HepG2 (cell line): ENCODE measurements around the gene ZFP82. TPM values are rescaled to one million over a fixed set of nuclear protein-coding genes. Genes with fewer than 3 reads are reported as not detected.

Experiments
- CEBPB ChIP-seq: IDR thresholded peaks from 2 replicates; pipeline ENCODE4 v1.6.1; 2011; ENCODE audit warnings: low read depth, low read length, improper control_type of control experiment, borderline replicate concordance
- ETV5 ChIP-seq: IDR thresholded peaks from 2 replicates; pipeline ENCODE4 v1.6.1; 2018; ENCODE audit warnings: missing biosample characterization, missing genetic modification reagents, inconsistent platforms, borderline replicate concordance
- FOXP4 ChIP-seq: sonication (generic); formaldehyde crosslinking; IDR thresholded peaks from 2 replicates; pipeline ENCODE4 v1.4.0; 2020; ENCODE audit warnings: missing genetic modification reagents
- HBP1 ChIP-seq: IDR thresholded peaks from 2 replicates; pipeline ENCODE4 v1.6.1; 2016; ENCODE audit warnings: low read depth, control low read depth
- ISL2 ChIP-seq: sonication (generic); formaldehyde crosslinking; IDR thresholded peaks from 2 replicates; pipeline ENCODE4 v1.5.0; 2020; ENCODE audit warnings: missing genetic modification reagents
- MAZ ChIP-seq, 2 experiments: sonication (generic) in 1 of 2; formaldehyde crosslinking in 1 of 2; IDR thresholded peaks; 2 replicates each; pipeline versions ENCODE4 v1.5.0 to v1.6.1; 2012 to 2020; ENCODE audit warnings: low read depth in 2 of 2, mild to moderate bottlenecking in 2 of 2, borderline replicate concordance in 1 of 2, improper control_type of control experiment in 1 of 2, low read length in 1 of 2, missing genetic modification reagents in 1 of 2, moderate library complexity in 1 of 2
- NFYC ChIP-seq: IDR thresholded peaks from 2 replicates; pipeline ENCODE4 v1.6.1; 2016; ENCODE audit warnings: missing genetic modification reagents, missing compliant biosample characterization
- SRSF4 ChIP-seq: fragments of 200-400 bp; formaldehyde crosslinking; IDR thresholded peaks from one replicate; pipeline ENCODE4 v1.6.1; 2018; ENCODE audit warnings: mild to moderate bottlenecking, low read depth, low read length, moderate library complexity; ENCODE audit not compliant: poor library complexity, severe bottlenecking
- SSRP1 ChIP-seq: IDR thresholded peaks from 2 replicates; pipeline ENCODE4 v1.6.1; 2016; ENCODE audit warnings: control low read depth
- TP53 ChIP-seq: sonication (generic); formaldehyde crosslinking; conservative IDR thresholded peaks from 2 replicates; pipeline ENCODE4 v1.4.0; 2020; ENCODE audit warnings: missing genetic modification reagents
- ZNF350 ChIP-seq: sonication (generic); formaldehyde crosslinking; IDR thresholded peaks from 2 replicates; pipeline ENCODE4 v1.4.0; 2020; ENCODE audit warnings: mild to moderate bottlenecking, low read depth, missing genetic modification reagents, borderline replicate concordance
- ZNF503 ChIP-seq: sonication (generic); formaldehyde crosslinking; IDR thresholded peaks from 2 replicates; pipeline ENCODE4 v1.4.0; 2020; ENCODE audit warnings: missing genetic modification reagents
- polyA plus RNA-seq, 8 experiments: library from polyadenylated mRNA; depleted of rRNA in 3 of 8; stranded (reverse) in 7 of 8; unstranded in 1 of 8; fragments of >200 nt; fragmentation: Illumina TruSeq in 4 of 8; extraction: Trizol in 4 of 8; gene quantifications; 2 replicates each; pipeline versions ENCODE4 v1.2.1 to v1.2.3, GENCODE V29; 2011 to 2016; ENCODE audit warnings: low read depth in 4 of 8, missing spikeins in 1 of 8, mixed read lengths in 1 of 8; ENCODE audit not compliant: insufficient read depth in 1 of 8
- total RNA-seq, 5 experiments: library from RNA; depleted of rRNA; stranded (reverse); fragments of >200 nt; fragmentation: Illumina TruSeq; extraction: Trizol; gene quantifications; 2 replicates each; pipeline ENCODE4 v1.2.3, GENCODE V29; 2016; ENCODE audit warnings: low read depth in 1 of 5
- TF ChIP-seq, protein P1 (sequence below): sonication (generic); formaldehyde crosslinking; IDR thresholded peaks from 2 replicates; pipeline ENCODE4 v1.4.0; 2020; ENCODE audit warnings: mild to moderate bottlenecking, low read depth, missing genetic modification reagents
- TF ChIP-seq, protein P2 (sequence below): sonication (generic); formaldehyde crosslinking; conservative IDR thresholded peaks from 2 replicates; pipeline ENCODE4 v1.4.0; 2020; ENCODE audit warnings: missing genetic modification reagents
- TF ChIP-seq, protein P3 (sequence below): sonication (generic); formaldehyde crosslinking; IDR thresholded peaks from 2 replicates; pipeline ENCODE4 v1.5.0; 2020; ENCODE audit warnings: mild to moderate bottlenecking, missing genetic modification reagents
- TF ChIP-seq, protein P4 (sequence below): IDR thresholded peaks from 2 replicates; pipeline ENCODE4 v1.6.1; 2016; ENCODE audit warnings: low read depth, borderline replicate concordance

ZFP82 gene
- total and polyA plus RNA-seq, 2 of the 13 experiments (the other 11 are each of a cell fraction or from before 2014, with no cell fraction given): 1.7 to 4.3 TPM

DNA sequence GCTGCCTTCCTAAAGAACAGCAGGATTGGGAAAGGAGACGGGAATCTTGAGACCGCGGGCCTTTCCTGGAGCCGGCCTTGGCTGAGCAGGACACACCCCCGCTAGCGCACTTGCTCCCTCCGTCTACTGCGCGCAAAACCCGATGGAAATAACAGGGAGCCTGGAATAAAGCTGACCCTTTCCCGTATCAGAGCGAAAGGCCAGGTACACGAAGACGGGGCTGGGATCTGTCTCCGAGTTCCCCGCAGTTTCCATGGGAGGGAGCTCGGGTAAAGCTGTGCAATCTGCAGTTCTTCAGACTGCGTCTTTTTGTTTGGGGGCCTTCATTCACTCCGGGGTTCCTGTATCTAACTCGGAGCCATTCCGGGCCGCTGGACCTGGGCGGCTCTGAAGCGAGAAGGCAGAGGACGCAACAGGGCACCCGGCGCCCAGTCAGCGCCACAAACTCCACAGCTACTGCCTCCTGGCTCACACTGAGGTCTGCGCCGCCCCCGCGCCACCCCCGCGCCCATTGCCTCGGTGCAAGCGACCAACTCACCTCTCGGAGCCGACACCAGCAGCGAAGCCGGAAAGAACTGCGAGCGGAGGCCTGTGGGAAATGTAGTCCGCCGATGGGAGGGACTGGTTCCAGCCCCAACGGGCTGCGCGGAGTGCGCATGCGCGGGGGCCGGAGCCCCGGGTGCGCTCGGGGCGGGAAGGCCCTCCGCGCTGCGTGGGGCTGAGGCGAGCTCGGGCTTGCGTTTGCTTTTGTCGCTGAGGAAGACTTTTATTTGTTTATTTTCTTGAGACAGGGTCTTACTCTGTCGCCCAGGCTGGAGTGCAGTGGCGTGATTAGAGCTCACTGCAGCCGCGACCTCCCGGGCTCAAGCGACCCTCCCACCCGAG is 39.6 kb downstream of the ZFP82 start, which contains the start of gene ZFP14 (continued):
- TF ChIP-seq ZNF503 (CRISPR knock-in tag) (no peak), NFYC (0 out of 2 replicates have a peak, but pooled peaks have one; percentile 8), ISL2 (CRISPR knock-in tag) (0 out of 2 replicates have a peak, but pooled peaks have one; percentile 40), FOXP4 (CRISPR knock-in tag) (peak; percentile 53), SSRP1 (CRISPR knock-in tag) (no peak), HBP1 (CRISPR knock-in tag) (no peak; the same call in 1 of the 2 replicates), SRSF4 (no peak), ETV5 (CRISPR knock-in tag) (peak; percentile 79), TP53 (CRISPR knock-in tag) (peak; percentile 70; the same call in 1 of the 2 replicates), ZNF350 (CRISPR knock-in tag) (peak; percentile 75; the same call in 1 of the 2 replicates), CEBPB (no peak), MAZ (IDR thresholded peaks at IDR 0.05; ENCODE audit: borderline replicate concordance, low read depth, low read length) (peak; percentile 32; the same call in 1 of the 2 replicates), MAZ (CRISPR knock-in tag; IDR thresholded peaks at IDR 0.05; ENCODE audit: low read depth) (peak; percentile 62; the same call in 1 of the 2 replicates)
- TF ChIP-seq, protein P1, sequence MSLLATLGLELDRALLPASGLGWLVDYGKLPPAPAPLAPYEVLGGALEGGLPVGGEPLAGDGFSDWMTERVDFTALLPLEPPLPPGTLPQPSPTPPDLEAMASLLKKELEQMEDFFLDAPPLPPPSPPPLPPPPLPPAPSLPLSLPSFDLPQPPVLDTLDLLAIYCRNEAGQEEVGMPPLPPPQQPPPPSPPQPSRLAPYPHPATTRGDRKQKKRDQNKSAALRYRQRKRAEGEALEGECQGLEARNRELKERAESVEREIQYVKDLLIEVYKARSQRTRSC (CRISPR knock-in tag): no peak
- TF ChIP-seq, protein P2, sequence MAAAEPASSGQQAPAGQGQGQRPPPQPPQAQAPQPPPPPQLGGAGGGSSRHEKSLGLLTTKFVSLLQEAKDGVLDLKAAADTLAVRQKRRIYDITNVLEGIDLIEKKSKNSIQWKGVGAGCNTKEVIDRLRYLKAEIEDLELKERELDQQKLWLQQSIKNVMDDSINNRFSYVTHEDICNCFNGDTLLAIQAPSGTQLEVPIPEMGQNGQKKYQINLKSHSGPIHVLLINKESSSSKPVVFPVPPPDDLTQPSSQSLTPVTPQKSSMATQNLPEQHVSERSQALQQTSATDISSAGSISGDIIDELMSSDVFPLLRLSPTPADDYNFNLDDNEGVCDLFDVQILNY (CRISPR knock-in tag): no peak
- TF ChIP-seq, protein P3, sequence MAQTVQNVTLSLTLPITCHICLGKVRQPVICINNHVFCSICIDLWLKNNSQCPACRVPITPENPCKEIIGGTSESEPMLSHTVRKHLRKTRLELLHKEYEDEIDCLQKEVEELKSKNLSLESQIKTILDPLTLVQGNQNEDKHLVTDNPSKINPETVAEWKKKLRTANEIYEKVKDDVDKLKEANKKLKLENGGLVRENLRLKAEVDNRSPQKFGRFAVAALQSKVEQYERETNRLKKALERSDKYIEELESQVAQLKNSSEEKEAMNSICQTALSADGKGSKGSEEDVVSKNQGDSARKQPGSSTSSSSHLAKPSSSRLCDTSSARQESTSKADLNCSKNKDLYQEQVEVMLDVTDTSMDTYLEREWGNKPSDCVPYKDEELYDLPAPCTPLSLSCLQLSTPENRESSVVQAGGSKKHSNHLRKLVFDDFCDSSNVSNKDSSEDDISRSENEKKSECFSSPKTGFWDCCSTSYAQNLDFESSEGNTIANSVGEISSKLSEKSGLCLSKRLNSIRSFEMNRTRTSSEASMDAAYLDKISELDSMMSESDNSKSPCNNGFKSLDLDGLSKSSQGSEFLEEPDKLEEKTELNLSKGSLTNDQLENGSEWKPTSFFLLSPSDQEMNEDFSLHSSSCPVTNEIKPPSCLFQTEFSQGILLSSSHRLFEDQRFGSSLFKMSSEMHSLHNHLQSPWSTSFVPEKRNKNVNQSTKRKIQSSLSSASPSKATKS (CRISPR knock-in tag): no peak
- TF ChIP-seq, protein P4, sequence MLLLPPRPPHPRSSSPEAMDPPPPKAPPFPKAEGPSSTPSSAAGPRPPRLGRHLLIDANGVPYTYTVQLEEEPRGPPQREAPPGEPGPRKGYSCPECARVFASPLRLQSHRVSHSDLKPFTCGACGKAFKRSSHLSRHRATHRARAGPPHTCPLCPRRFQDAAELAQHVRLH: no peak; the same call in 1 of the 2 replicates
